GM12872 (cell line): ENCODE measurements around the gene HOXB9.

Experiments
- TF ChIP-seq, protein P1 (sequence below): IDR thresholded peaks from 3 replicates; pipeline ENCODE4 v1.5.1; 2011; ENCODE audit warnings: low read depth, mild to moderate bottlenecking, low read length, moderate library complexity; ENCODE audit not compliant: insufficient read depth

The HOXB9 gene

DNA sequence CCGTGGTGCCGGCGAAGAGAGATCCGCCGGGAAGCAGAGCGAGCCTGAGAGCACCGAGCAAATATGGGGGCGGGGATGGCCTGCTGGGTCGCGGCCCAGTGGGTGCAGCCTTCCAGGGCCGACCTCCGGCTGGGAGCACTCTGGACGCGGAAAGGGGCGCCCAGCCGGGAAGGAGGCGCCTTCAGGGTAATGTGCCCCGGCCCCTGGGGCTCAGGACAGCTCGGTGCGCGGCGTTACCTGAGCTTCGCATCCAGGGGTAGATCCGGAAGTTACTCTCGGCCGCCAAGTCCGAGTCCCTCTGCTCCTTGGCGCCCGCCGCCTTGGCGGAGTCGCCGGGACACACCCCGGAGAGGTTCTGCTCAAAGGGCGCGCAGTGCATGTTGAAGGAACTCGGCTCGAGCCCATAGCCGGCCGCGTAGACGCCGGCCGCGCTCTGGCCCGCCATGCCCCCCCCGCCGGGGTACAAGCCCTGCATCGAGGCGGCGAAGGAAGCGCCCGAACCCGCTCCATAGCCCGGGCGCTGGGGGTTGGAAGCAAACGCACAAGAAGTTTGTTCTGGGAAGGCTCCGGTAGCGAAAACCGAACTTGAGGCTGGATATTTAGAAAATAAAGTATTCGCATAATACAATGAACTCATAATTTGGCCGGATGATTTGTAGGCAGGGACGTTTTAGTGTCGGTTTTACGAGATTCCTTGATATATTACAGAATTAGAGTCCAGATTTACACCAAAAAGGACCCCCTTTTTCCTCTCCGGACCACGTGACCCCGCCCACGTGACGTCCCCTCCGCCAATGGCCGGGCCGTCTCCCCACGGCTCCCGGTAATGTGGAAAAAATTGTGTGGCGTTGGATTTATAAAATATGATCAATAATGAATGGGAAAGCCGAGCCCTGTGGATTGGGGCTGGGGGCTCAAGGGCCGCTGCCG lies 15.6 kb downstream of the HOXB9 start, which contains the start of gene HOXB7:
TSS of gene HOXB7 (minus strand) at position 736 of the 930 bp plus-strand sequence. CDS start at position 637, 99 bp downstream.
- TF ChIP-seq, protein P1, sequence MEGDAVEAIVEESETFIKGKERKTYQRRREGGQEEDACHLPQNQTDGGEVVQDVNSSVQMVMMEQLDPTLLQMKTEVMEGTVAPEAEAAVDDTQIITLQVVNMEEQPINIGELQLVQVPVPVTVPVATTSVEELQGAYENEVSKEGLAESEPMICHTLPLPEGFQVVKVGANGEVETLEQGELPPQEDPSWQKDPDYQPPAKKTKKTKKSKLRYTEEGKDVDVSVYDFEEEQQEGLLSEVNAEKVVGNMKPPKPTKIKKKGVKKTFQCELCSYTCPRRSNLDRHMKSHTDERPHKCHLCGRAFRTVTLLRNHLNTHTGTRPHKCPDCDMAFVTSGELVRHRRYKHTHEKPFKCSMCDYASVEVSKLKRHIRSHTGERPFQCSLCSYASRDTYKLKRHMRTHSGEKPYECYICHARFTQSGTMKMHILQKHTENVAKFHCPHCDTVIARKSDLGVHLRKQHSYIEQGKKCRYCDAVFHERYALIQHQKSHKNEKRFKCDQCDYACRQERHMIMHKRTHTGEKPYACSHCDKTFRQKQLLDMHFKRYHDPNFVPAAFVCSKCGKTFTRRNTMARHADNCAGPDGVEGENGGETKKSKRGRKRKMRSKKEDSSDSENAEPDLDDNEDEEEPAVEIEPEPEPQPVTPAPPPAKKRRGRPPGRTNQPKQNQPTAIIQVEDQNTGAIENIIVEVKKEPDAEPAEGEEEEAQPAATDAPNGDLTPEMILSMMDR: no peak

DNA sequence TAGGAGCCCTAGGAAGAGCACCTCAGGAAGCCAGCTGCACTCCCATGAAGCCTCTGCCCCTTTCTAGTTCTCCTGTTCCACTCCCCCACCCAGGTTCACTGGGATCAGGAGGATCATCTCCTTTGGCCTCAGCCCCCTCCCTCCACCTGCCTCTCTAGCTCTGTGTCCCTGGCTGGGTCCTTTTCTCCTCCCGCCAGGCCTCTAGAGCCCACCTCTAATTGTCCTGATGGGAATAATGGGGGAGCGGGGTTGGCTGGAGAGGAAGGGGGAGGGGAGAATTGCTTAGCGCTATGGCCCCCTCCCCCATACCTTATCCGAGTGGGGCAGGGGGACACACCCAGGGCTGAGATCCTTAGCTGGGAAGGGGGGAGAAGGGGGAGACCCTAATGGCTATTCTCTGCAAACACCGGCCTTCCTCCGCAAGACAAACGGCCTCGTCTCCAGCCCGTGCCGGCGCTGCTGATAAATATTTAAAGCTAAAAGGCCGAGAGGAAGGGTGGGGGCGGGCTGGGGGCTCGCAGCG lies 16.3 kb downstream of the HOXB9 start:
- TF ChIP-seq, protein P1: no peak

DNA sequence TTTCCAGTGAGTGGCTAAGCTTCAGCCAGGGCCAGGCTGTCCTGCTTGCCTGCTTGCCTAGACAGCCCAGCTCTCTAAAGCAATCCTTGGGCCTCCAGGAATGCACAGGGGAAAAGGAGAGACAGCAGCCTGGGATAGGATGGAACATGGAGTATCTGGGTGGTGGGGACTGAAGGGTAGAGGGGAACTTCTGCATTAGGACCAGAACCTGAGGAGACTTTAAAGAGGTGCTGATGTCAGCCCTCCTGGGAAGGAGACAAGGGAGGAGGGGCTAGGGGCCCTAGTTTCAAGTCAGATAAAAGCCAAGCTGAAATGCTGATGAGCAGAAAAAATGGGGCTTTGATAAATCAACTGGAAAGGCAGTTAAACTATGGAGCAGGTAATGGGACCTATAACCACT lies 17.1 kb downstream of the HOXB9 start:
- TF ChIP-seq, protein P1: no peak

DNA sequence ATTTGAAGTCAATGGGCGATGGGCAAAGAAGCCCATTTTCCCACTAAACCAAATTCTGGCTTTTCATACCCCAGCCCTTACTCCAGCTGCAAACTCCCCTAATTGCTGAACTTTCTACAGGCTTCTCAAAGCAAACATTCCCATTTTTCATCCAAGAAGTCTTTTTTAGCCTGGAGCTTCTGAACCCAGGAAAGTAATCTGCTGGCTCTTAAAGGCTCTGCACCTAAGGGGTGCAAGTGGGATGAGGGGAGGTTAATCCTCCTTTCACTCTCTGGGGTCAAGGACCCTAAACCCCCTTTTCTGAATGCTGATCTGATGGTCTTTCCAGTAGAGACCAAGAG lies 17.7 kb downstream of the HOXB9 start:
- TF ChIP-seq, protein P1: no peak

DNA sequence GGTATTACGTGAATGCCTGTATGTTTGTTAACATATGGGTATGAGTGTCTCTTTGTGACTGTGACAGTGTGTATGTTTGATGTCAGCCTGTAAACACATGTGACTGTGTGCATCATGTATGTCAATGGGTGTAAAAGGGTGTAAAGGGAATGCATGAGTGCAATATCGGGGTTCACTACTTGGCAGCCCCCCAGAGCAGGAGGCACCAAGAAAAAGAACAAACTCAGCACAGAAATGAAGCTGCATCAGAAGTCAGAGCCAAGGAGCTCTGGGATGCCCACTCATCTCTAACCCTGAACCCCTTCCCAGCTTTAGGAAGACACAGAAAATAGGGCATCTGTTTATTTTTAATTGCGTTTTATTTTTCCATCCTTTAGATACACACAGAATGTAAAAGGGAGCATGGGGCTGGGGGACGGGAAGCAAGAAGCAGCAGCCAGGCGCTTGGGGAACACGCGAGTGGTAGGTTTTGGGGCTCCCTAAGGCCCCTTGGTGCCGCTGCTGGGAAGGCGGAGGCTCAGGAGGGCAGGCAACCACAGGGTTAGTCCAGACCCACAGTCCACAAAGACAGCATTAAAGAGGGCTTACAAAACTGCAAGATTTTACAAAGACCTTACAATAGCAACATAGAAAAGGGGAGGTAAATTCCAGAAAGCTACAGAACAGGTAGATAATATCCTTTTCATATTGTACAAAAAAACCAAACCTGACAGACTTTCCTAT lies 19.1 kb downstream of the HOXB9 start:
- TF ChIP-seq, protein P1: no peak

DNA sequence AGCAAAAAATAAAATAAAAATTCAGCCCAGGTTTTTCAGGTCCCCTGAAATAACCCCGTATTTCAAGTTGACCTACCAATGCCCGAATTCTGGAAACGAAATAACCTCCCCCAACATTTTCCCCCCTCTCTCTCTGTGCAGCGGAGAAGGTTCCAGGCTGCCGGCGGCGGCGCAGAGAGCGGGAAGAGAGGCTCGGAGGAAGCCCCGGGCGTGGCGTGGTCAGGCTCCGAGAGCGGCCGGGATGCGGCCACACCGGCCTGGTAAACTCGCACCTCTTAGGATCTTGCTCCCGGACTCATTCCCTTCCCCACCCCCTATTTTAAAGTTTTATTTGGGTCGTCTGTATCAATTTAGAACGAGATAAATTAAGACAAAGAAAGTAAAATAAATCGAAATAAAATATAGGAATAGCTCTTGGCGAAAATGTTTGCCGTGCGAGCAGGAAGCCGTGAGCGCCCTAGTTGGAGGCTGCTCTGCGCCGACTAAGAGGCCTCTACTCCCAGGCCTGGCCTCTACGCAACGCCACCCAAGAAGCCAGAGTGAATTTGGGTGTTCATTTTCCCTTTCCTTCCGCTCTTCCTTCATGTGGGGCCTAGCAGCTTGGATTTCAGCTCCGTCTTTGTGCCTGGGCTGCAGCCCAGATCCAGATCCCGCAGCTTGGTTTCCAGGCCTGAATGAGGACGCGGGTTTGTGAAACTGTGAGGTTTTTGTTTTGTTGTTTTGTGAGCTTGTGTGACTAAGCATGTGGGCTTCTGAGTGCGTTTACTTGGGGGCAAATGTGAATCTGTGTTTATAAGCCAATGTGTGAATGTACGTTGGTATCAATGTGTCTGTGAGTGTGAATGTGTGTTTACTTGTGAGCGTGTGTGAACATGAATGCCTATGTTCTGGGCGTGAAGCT lies 19.9 kb downstream of the HOXB9 start:
- TF ChIP-seq, protein P1: no peak

DNA sequence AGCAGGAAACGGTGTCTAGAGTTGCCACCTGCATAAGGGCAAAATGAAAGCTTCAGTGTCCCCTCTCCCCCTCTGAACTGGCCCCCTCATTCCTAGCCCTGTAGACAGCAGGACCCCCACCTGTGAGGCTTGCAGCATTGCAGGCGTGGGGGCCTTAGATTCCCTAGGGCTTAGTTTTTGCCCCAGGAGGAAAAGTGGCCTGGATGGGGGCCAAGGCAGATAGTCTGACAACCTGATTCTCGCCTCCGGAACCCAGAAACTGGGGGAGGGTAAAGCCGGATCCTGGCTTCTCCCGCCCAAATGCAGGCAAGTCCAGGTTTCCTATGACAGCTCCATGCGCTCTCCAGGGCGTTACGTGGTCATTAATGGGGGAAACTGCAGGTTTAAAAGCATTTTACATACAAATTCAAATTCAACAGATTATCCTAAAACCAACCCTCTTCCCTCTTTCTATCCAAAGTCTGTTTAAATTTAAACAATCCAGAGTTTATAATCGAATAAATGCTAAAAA lies 20.7 kb downstream of the HOXB9 start:
- TF ChIP-seq, protein P1: no peak
